ENCODE data around the gene ASS1. TPM values are rescaled to one million over a fixed set of nuclear protein-coding genes. Genes with fewer than 3 reads are reported as not detected.

The ASS1 gene
- 162 TPM for total RNA-seq

GRCh38 chr9:130444565-130445221 is at the start of gene ASS1:
Gene ASS1, plus strand, starts transcription at chr9:130444961. Its CDS starts 7,268 bp downstream, at chr9:130452229.
- Histone ChIP-seq H3K36me3 (no peaks in the 10 kb centered on the region), H3K4me1 (peaks cover 7 to 23% of the 10 kb centered on the region in 2 donors), H3K9me3 (peaks cover 0 to 6% of the 10 kb centered on the region in 2 donors), H3K27ac (peak within 1 kb of the TSS; percentile 72 to 81), H3K27me3 (no peaks in the 10 kb centered on the region), H3K4me3 (peak within 1 kb of the TSS; percentile 60 to 70)
- intact Hi-C loops (cut with DNase I) = no loop called here
- DNase-seq (ENCODE audit: low spot score in 2 of 2) = peak in 1 of 2 donors; percentile 81
- TF ChIP-seq CTCF (IDR thresholded peaks at IDR 0.05) = no peak

GRCh38 chr9:130395810-130396435 is 48.8 kb upstream of the ASS1 start:
- Histone ChIP-seq H3K9me3 (no peaks in the 10 kb centered on the region), H3K27ac (no peak overlapping the region), H3K36me3 (no peaks in the 10 kb centered on the region), H3K4me1 (no peaks in the 10 kb centered on the region), H3K4me3 (no peak overlapping the region), H3K27me3 (no peaks in the 10 kb centered on the region)
- intact Hi-C loops (cut with DNase I) = no loop called here
- DNase-seq (ENCODE audit: low spot score in 2 of 2) = no peak
- no peak for TF ChIP-seq CTCF (IDR thresholded peaks at IDR 0.05)

GRCh38 chr9:130396581-130396980 is 48.2 kb upstream of the ASS1 start:
- no peak overlapping the region for H3K27ac ChIP-seq
- TF ChIP-seq CTCF (IDR thresholded peaks at IDR 0.05) = no peak
- no peaks in the 10 kb centered on the region for H3K36me3 ChIP-seq
- H3K4me3 ChIP-seq = no peak overlapping the region
- H3K9me3 ChIP-seq = no peaks in the 10 kb centered on the region
- DNase-seq (ENCODE audit: low spot score in 2 of 2) = no peak
- H3K27me3 ChIP-seq = no peaks in the 10 kb centered on the region
- no peaks in the 10 kb centered on the region for H3K4me1 ChIP-seq
- intact Hi-C loops (cut with DNase I) = no loop called here

GRCh38 chr9:130398487-130399240 is 46.1 kb upstream of the ASS1 start:
- Histone ChIP-seq H3K9me3 (no peaks in the 10 kb centered on the region), H3K36me3 (no peaks in the 10 kb centered on the region), H3K4me3 (no peak overlapping the region), H3K27me3 (no peaks in the 10 kb centered on the region), H3K4me1 (no peaks in the 10 kb centered on the region), H3K27ac (no peak overlapping the region)
- intact Hi-C loops (cut with DNase I) = no loop called here
- DNase-seq (ENCODE audit: low spot score in 2 of 2) = no peak
- no peak for TF ChIP-seq CTCF (IDR thresholded peaks at IDR 0.05)

- no peak overlapping the region for H3K4me3 ChIP-seq
- intact Hi-C loops (cut with DNase I) = no loop called here
- H3K9me3 ChIP-seq = no peaks in the 10 kb centered on the region
- no peak for DNase-seq (ENCODE audit: low spot score in 2 of 2)
- no peaks in the 10 kb centered on the region for H3K27me3 ChIP-seq
- TF ChIP-seq CTCF (IDR thresholded peaks at IDR 0.05) = no peak
- H3K36me3 ChIP-seq = no peaks in the 10 kb centered on the region
- H3K4me1 ChIP-seq = no peaks in the 10 kb centered on the region
- no peak overlapping the region for H3K27ac ChIP-seq
Observed at GRCh38 chr9:130399768-130400167, 45.0 kb upstream of the ASS1 start.

All from ascending aorta (tissue), 2 donors.